GM12878 (cell line): ENCODE data around the gene NOD2. TPM values are rescaled to one million over a fixed set of nuclear protein-coding genes. Genes with fewer than 3 reads are reported as not detected.
A peak's percentile ranks its signal among the peaks of the same experiment; 100 is the strongest.

ENCODE experiments used
- ATAC-seq: fragments of 200-7000 bp; cut with Tn5 transposase; 3 replicates; pipeline ENCODE4 v1.9.1; 2020; ENCODE audit warnings: mild to moderate bottlenecking, moderate library complexity
- BruUV-seq: library from RNA; stranded (reverse); fragments of 400-500 nt; replicated peaks from 2 replicates; lab custom pipeline; 2021; lab: Mats Ljungman, UMichigan
- CTCF ChIA-PET: fragments of 300-600 bp; sonication (Branson Sonifier 250); formaldehyde crosslinking; extraction: SDS; loops from one replicate; lab custom pipeline; 2021; ENCODE audit warnings: inconsistent platforms; lab: Yijun Ruan, JAX
- POLR2A ChIA-PET: fragments of 350-600 bp; formaldehyde crosslinking; extraction: SDS; loops from one replicate; lab custom pipeline; 2021; ENCODE audit warnings: inconsistent platforms; lab: Charles Lee
- RAD21 ChIA-PET: fragments of 300-600 bp; sonication (Branson Sonifier 250); formaldehyde crosslinking; loops from one replicate; lab custom pipeline; 2023; ENCODE audit warnings: antibody characterized with exemption; ENCODE audit not compliant: unreplicated experiment; lab: Charles Lee
- SMC1A ChIA-PET: fragments of 300-600 bp; sonication (Branson Sonifier 250); formaldehyde crosslinking; loops from one replicate; lab custom pipeline; 2023; ENCODE audit not compliant: unreplicated experiment, uncharacterized antibody; lab: Charles Lee
- DNase-seq: peaks from one replicate; pipeline ENCODE4 v3.0.0-alpha.2; 2011; ENCODE audit warnings: low read depth, low spot score
- FAIRE-seq: peaks from 3 replicates; lab custom pipeline; 2011; peaks lifted over from hg19 to GRCh38; lab: Jason Lieb, UNC
- H2AFZ ChIP-seq: 2 replicates; pipeline ENCODE4 v1.6.0; 2011; ENCODE audit warnings: low read depth, low read length, control low read depth; ENCODE audit not compliant: control insufficient read depth
- H3K27ac ChIP-seq: 2 replicates; pipeline ENCODE4 v1.5.1; 2011; ENCODE audit warnings: control low read depth; ENCODE audit not compliant: control insufficient read depth, insufficient read depth
- H3K27me3 ChIP-seq, 2 experiments: replicated peaks in 1 of 2; 2 replicates each; pipeline versions ENCODE4 v1.6.0 to v1.6.1; 2011; ENCODE audit warnings: low read length in 1 of 2; ENCODE audit not compliant: control insufficient read depth in 2 of 2, insufficient read depth in 2 of 2
- H3K36me3 ChIP-seq, 2 experiments: 2 replicates each; pipeline ENCODE4 v1.5.1; 2011; ENCODE audit warnings: low read length in 1 of 2; ENCODE audit not compliant: control insufficient read depth in 2 of 2, insufficient read depth in 2 of 2
- H3K4me1 ChIP-seq: 2 replicates; pipeline ENCODE4 v1.6.1; 2011; ENCODE audit warnings: mild to moderate bottlenecking, low read length, moderate library complexity, mixed read lengths; ENCODE audit not compliant: control insufficient read depth, insufficient read depth
- H3K4me2 ChIP-seq: 2 replicates; pipeline ENCODE4 v1.6.0; 2011; ENCODE audit warnings: control low read depth; ENCODE audit not compliant: control insufficient read depth, insufficient read depth
- H3K4me3 ChIP-seq: fragments of 200-600 bp; sonication (generic); 2 replicates; pipeline ENCODE4 v1.5.1; 2016
- H3K79me2 ChIP-seq: 2 replicates; pipeline ENCODE4 v1.6.0; 2011; ENCODE audit warnings: low read length; ENCODE audit not compliant: control insufficient read depth, insufficient read depth
- H3K9ac ChIP-seq: 2 replicates; pipeline ENCODE4 v1.8.0; 2011; ENCODE audit warnings: low read length, control low read depth, mixed read lengths; ENCODE audit not compliant: control insufficient read depth, insufficient read depth
- H3K9me3 ChIP-seq: replicated peaks from 3 replicates; pipeline ENCODE4 v1.5.1; 2011; ENCODE audit warnings: mild to moderate bottlenecking, low read length; ENCODE audit not compliant: control insufficient read depth, insufficient read depth
- H4K20me1 ChIP-seq: 2 replicates; pipeline ENCODE4 v1.6.0; 2011; ENCODE audit not compliant: control insufficient read depth, insufficient read depth
- FOXK2 ChIP-seq: fragments of 450-650 bp; IDR thresholded peaks from 2 replicates; pipeline ENCODE4 v1.6.1; 2017; ENCODE audit warnings: mild to moderate bottlenecking, moderate library complexity
- JUNB ChIP-seq: IDR thresholded peaks from 2 replicates; pipeline ENCODE4 v1.6.1; 2016; ENCODE audit warnings: antibody characterized with exemption, mild to moderate bottlenecking
- MEF2A ChIP-seq: IDR thresholded peaks from 2 replicates; pipeline ENCODE4 v1.6.1; 2011; ENCODE audit warnings: low read depth, mild to moderate bottlenecking, low read length, moderate library complexity; ENCODE audit not compliant: insufficient read depth
- RFX5 ChIP-seq: IDR thresholded peaks from 2 replicates; pipeline ENCODE4 v1.6.1; 2011; ENCODE audit warnings: low read depth, low read length, improper control_type of control experiment
- ZNF622 ChIP-seq: fragments of 450-650 bp; IDR thresholded peaks from 2 replicates; pipeline ENCODE4 v1.6.1; 2017; ENCODE audit warnings: mild to moderate bottlenecking, inconsistent platforms
- WGBS: methylation state at CpG from one replicate; pipeline ENCODE4 v1.1.6; 2016; ENCODE audit warnings: low lambda C conversion rate; ENCODE audit not compliant: insufficient replicate concordance, insufficient coverage; ENCODE audit errors: missing lambda C conversion rate; 5-methylcytosine and 5-hydroxymethylcytosine counted together
- in situ Hi-C: fragments of 300-500 bp; cut with MboI; formaldehyde crosslinking; loops from 9 replicates; pipeline ENCODE4 v1.14.3; 2018; ENCODE audit warnings: mixed read lengths
- intact Hi-C: fragments of 100-400 bp; cut with micrococcal nuclease; formaldehyde crosslinking; loops from one replicate; pipeline ENCODE4 v1.14.2; 2022; ENCODE audit not compliant: unreplicated experiment
- polyA plus RNA-seq, 11 experiments: library from polyadenylated mRNA; depleted of rRNA in 4 of 11; unstranded in 6 of 11; stranded (reverse) in 5 of 11; fragments of >200 nt; fragmentation: Nextera tagmentation in 4 of 11; fragmentation: Illumina TruSeq in 1 of 11; extraction: Ambion mirVana in 4 of 11; extraction: Trizol in 1 of 11; gene quantifications; 1 replicate in 1 of 11; 2 replicates in 10 of 11; pipeline versions ENCODE4 v1.2.1 to v1.2.3, GENCODE V29; 2011 to 2016; ENCODE audit warnings: inconsistent platforms in 2 of 11, missing spikeins in 2 of 11, low read depth in 1 of 11
- total RNA-seq, 4 experiments: library from RNA; depleted of rRNA in 3 of 4; stranded (reverse); fragments of >200 nt in 3 of 4; fragmentation: Illumina TruSeq in 1 of 4; extraction: Trizol in 1 of 4; gene quantifications; 2 replicates each; pipeline versions ENCODE4 v1.2.1 to v1.2.3, GENCODE V29; 2013 to 2021
- TF ChIP-seq, protein P1 (sequence below): IDR thresholded peaks from 2 replicates; pipeline ENCODE4 v1.6.1; 2012; ENCODE audit warnings: low read depth, low read length, improper control_type of control experiment
- TF ChIP-seq, protein P2 (sequence below): IDR thresholded peaks from 2 replicates; pipeline ENCODE4 v1.6.1; 2011; ENCODE audit warnings: mild to moderate bottlenecking, low read depth, low read length, moderate library complexity; ENCODE audit not compliant: insufficient replicate concordance
- TF ChIP-seq, protein P3 (sequence below): fragments of 450-650 bp; IDR thresholded peaks from 2 replicates; pipeline ENCODE4 v1.6.1; 2018; ENCODE audit warnings: borderline replicate concordance, mild to moderate bottlenecking; ENCODE audit not compliant: partially characterized antibody

The NOD2 gene
- total and polyA plus RNA-seq, 10 of the 15 experiments (the other 5 are each of a cell fraction or from before 2014, with no cell fraction given), result 1.0 to 18.6 (median 6.7) TPM

DNA sequence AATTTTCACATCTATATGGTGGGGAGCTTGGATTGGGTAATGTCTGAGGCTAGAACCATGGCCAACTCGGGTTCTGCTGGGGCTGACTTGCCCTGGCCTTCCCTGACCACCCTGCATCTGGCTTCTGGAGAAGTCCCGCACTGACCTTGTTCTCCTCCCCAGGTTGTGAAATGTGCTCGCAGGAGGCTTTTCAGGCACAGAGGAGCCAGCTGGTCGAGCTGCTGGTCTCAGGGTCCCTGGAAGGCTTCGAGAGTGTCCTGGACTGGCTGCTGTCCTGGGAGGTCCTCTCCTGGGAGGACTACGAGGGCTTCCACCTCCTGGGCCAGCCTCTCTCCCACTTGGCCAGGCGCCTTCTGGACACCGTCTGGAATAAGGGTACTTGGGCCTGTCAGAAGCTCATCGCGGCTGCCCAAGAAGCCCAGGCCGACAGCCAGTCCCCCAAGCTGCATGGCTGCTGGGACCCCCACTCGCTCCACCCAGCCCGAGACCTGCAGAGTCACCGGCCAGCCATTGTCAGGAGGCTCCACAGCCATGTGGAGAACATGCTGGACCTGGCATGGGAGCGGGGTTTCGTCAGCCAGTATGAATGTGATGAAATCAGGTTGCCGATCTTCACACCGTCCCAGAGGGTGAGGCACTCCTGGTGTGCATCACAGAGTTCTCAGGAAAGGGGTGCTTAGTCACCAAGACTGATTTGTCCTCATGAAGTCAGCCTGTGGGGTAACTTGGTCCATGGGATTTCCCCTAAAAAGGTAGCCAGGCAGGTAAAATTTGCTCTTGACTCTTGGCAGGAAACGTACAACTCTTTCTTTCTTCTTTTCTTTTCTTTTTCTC is 6.1 kb downstream of the NOD2 start (continued):
- TF ChIP-seq, protein P1, sequence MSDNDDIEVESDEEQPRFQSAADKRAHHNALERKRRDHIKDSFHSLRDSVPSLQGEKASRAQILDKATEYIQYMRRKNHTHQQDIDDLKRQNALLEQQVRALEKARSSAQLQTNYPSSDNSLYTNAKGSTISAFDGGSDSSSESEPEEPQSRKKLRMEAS, result no peak
- TF ChIP-seq MEF2A, result 0 out of 2 replicates have a peak, but pooled peaks have one; percentile 55

DNA sequence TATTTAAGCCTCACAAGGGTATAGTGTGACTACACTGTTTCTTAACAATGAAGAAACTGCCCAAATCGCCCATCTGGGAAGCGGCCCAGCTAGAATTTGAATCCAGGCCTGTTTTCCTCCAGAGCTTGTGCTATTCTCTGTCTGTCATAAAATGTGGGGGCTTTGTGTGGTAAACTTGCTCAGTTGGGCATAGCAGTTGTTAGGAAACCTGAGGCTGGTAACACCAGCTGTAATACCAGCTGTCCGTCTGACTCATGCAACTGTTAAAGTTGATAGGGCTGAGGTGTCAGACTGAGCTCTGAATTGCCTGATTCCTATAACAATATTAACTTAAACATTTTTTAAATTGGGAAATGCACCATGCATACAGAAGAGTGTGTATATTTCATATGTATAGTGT is 9.3 kb downstream of the NOD2 start:
- Histone ChIP-seq H3K27me3 (no peaks in the 10 kb centered on the region), H3K79me2 (peaks cover 24% of the 10 kb centered on the region), H3K4me3 (no peak overlapping the region), H3K4me1 (peaks cover 25% of the 10 kb centered on the region), H2AFZ (no peak overlapping the region), H3K4me2 (no peak overlapping the region), H3K36me3 (peaks cover 0 to 3% of the 10 kb centered on the region in 2 experiments; a peak in 2 of 4 replicates), H3K9ac (no peak overlapping the region), H3K27ac (no peak overlapping the region), H3K9me3 (peaks cover 11% of the 10 kb centered on the region), H4K20me1 (no peaks in the 10 kb centered on the region)
- intact Hi-C loops (no loop called here), in situ Hi-C loops (no loop called here)
- no peak for DNase-seq
- RAD21 ChIA-PET, result interaction anchor here (0.9 to 9.9 kb wide), 2 partner anchors 18 to 33 kb away, joined by 3 to 121 read pairs; partner anchors contain the start of gene SNX20
- no peak for ATAC-seq
- POLR2A ChIA-PET, result interaction anchor here (0.9 to 2.0 kb wide), 4 partner anchors 14 to 39 kb away, joined by 3 to 4 read pairs (median 3); partner anchors contain the start of gene CYLD
- TF ChIP-seq, protein P2, sequence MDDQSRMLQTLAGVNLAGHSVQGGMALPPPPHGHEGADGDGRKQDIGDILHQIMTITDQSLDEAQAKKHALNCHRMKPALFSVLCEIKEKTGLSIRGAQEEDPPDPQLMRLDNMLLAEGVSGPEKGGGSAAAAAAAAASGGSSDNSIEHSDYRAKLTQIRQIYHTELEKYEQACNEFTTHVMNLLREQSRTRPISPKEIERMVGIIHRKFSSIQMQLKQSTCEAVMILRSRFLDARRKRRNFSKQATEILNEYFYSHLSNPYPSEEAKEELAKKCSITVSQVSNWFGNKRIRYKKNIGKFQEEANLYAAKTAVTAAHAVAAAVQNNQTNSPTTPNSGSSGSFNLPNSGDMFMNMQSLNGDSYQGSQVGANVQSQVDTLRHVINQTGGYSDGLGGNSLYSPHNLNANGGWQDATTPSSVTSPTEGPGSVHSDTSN, result no peak
- no peak for TF ChIP-seq FOXK2
- no peak for TF ChIP-seq ZNF622
- TF ChIP-seq RFX5, result no peak
- TF ChIP-seq JUNB, result no peak
- TF ChIP-seq, protein P3, sequence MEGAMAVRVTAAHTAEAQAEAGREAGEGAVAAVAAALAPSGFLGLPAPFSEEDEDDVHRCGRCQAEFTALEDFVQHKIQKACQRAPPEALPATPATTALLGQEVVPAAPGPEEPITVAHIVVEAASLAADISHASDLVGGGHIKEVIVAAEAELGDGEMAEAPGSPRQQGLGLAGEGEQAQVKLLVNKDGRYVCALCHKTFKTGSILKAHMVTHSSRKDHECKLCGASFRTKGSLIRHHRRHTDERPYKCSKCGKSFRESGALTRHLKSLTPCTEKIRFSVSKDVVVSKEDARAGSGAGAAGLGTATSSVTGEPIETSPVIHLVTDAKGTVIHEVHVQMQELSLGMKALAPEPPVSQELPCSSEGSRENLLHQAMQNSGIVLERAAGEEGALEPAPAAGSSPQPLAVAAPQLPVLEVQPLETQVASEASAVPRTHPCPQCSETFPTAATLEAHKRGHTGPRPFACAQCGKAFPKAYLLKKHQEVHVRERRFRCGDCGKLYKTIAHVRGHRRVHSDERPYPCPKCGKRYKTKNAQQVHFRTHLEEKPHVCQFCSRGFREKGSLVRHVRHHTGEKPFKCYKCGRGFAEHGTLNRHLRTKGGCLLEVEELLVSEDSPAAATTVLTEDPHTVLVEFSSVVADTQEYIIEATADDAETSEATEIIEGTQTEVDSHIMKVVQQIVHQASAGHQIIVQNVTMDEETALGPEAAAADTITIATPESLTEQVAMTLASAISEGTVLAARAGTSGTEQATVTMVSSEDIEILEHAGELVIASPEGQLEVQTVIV, result no peak
- CTCF ChIA-PET, result interaction anchor here (1.4 to 9.4 kb wide), 3 partner anchors 22 to 44 kb away, joined by 6 to 86 read pairs (median 9); partner anchors contain the start of gene SNX20
- 100% methylated on average over 3 of the region's 3 CpGs for WGBS
- SMC1A ChIA-PET, result interaction anchor here (0.6 to 6.5 kb wide), 8 partner anchors 13 to 43 kb away, joined by 3 to 54 read pairs (median 6); partner anchors contain the start of gene SNX20
- BruUV-seq, result TSS peak; percentile 33
- FAIRE-seq, result no peak
